Mesenteric fat pad (tissue), 1 donor: ENCODE results near the gene CTBP2. TPM values are rescaled to one million over a fixed set of nuclear protein-coding genes. Genes with fewer than 3 reads are reported as not detected.

Source experiments
- DNase-seq: peaks from one replicate; pipeline ENCODE4 v3.0.0-alpha.2; 2020; ENCODE audit warnings: low spot score
- total RNA-seq: library from RNA; stranded (reverse); fragmentation: NEBNext Ultra II Directional; extraction: Animal tissue kit (Norgen Biotek cat#: 25700); gene quantifications from one replicate; pipeline ENCODE4 v1.2.1, GENCODE V29; 2021
- donor health status: DM: yes; HTN: yes; CAD: no.

The CTBP2 gene
- total RNA-seq, 1 donor from 2014 or later = 56.5 TPM

- no peak for DNase-seq
Observed at GRCh38 chr10:125147971-125148439, 12.4 kb downstream of the CTBP2 start.

GRCh38 chr10:125146791-125147579 is 13.4 kb downstream of the CTBP2 start:
- no peak for DNase-seq

- no peak for DNase-seq
Observed at GRCh38 chr10:125145636-125146035, 14.7 kb downstream of the CTBP2 start.

GRCh38 chr10:125144693-125145623 is 15.4 kb downstream of the CTBP2 start:
- DNase-seq = no peak

- DNase-seq = no peak
Observed at GRCh38 chr10:125144206-125144605, 16.2 kb downstream of the CTBP2 start.

- DNase-seq = no peak
Observed at GRCh38 chr10:125142946-125143345, 17.4 kb downstream of the CTBP2 start.

GRCh38 chr10:125141860-125142484 is 18.4 kb downstream of the CTBP2 start:
- no peak for DNase-seq

- no peak for DNase-seq
Observed at GRCh38 chr10:125141150-125141859, 19.1 kb downstream of the CTBP2 start.

- no peak for DNase-seq
Observed at GRCh38 chr10:125140151-125140550, 20.2 kb downstream of the CTBP2 start.

- no peak for DNase-seq
Observed at GRCh38 chr10:125137601-125138438, 22.5 kb downstream of the CTBP2 start.

GRCh38 chr10:125136087-125136486 is 24.3 kb downstream of the CTBP2 start:
- no peak for DNase-seq

GRCh38 chr10:125135771-125136035 is 24.7 kb downstream of the CTBP2 start:
- no peak for DNase-seq

GRCh38 chr10:125134916-125135770 is 25.2 kb downstream of the CTBP2 start:
- DNase-seq = no peak

GRCh38 chr10:125134483-125134848 is 25.9 kb downstream of the CTBP2 start:
- no peak for DNase-seq

GRCh38 chr10:125133696-125134482 is 26.5 kb downstream of the CTBP2 start:
- DNase-seq = no peak

GRCh38 chr10:125132344-125132743 is 28.0 kb downstream of the CTBP2 start:
- no peak for DNase-seq

- DNase-seq = no peak
Observed at GRCh38 chr10:125130916-125131315, 29.4 kb downstream of the CTBP2 start.

- no peak for DNase-seq
Observed at GRCh38 chr10:125130260-125130659, 30.1 kb downstream of the CTBP2 start.

- DNase-seq = no peak
Observed at GRCh38 chr10:125129076-125129458, 31.3 kb downstream of the CTBP2 start.
